CD4-positive, alpha-beta T cell (primary cell): ENCODE results near the gene PRICKLE2. TPM values are rescaled to one million over a fixed set of nuclear protein-coding genes. Genes with fewer than 3 reads are reported as not detected.

Experiments
- ATAC-seq: fragments of 200-7000 bp; cut with Tn5 transposase; one replicate; pipeline ENCODE4 v1.10.0; 2022; ENCODE audit warnings: mild to moderate bottlenecking; ENCODE audit not compliant: poor library complexity
- CTCF ChIA-PET: fragments of 350-600 bp; sonication (Branson Sonifier 250); formaldehyde crosslinking; loops from one replicate; lab custom pipeline; 2021; ENCODE audit warnings: antibody characterized with exemption, inconsistent platforms; lab: Charles Lee
- POLR2A ChIA-PET: fragments of 350-600 bp; sonication (Branson Sonifier 250); formaldehyde crosslinking; loops from one replicate; lab custom pipeline; 2021; ENCODE audit warnings: antibody characterized with exemption, inconsistent platforms; lab: Charles Lee
- DNase-seq, 14 experiments: peaks; one replicate each; pipeline ENCODE4 v3.0.0-alpha.2; 2013 to 2020; ENCODE audit warnings: mixed read lengths in 2 of 14
- H3K27ac ChIP-seq, 2 donors: one replicate each; pipeline versions ENCODE4 v1.5.1 to v1.7.0; 2013; ENCODE audit warnings: low read length in 2 of 2, low read depth in 1 of 2, mild to moderate bottlenecking in 1 of 2
- H3K27me3 ChIP-seq, 2 experiments: 1 replicate in 1 of 2; 2 replicates in 1 of 2; pipeline versions ENCODE4 v1.6.1 to v1.7.0; 2013; ENCODE audit warnings: low read length in 2 of 2, control low read depth in 1 of 2, mild to moderate bottlenecking in 1 of 2, moderate library complexity in 1 of 2; ENCODE audit not compliant: insufficient read depth in 2 of 2, control insufficient read depth in 1 of 2
- H3K36me3 ChIP-seq: one replicate; pipeline ENCODE4 v1.6.1; 2013; ENCODE audit warnings: low read length, control low read depth; ENCODE audit not compliant: insufficient read depth
- H3K4me1 ChIP-seq: one replicate; pipeline ENCODE4 v1.6.1; 2013; ENCODE audit warnings: low read length, control low read depth; ENCODE audit not compliant: insufficient read depth
- H3K4me3 ChIP-seq: one replicate; pipeline ENCODE4 v1.5.1; 2013; ENCODE audit warnings: mild to moderate bottlenecking, low read length, moderate library complexity
- H3K9me3 ChIP-seq, 2 experiments: 1 replicate in 1 of 2; 2 replicates in 1 of 2; pipeline versions ENCODE4 v1.6.1 to v1.7.0; 2013; ENCODE audit warnings: low read length in 2 of 2, mild to moderate bottlenecking in 2 of 2, control low read depth in 1 of 2, moderate library complexity in 1 of 2; ENCODE audit not compliant: control insufficient read depth in 1 of 2, insufficient read depth in 1 of 2
- H3K27ac Mint-ChIP-seq: one replicate; pipeline ENCODE4 v1.8.0; 2020; ENCODE audit warnings: mixed read lengths
- H3K27me3 Mint-ChIP-seq: one replicate; pipeline ENCODE4 v1.8.0; 2021; ENCODE audit warnings: mixed read lengths
- H3K36me3 Mint-ChIP-seq: one replicate; pipeline ENCODE4 v1.8.0; 2021; ENCODE audit warnings: low read depth, mixed read lengths
- H3K4me1 Mint-ChIP-seq: one replicate; pipeline ENCODE4 v1.8.0; 2021; ENCODE audit warnings: low read depth, mixed read lengths
- H3K4me3 Mint-ChIP-seq: one replicate; pipeline ENCODE4 v1.8.0; 2020; ENCODE audit warnings: mild to moderate bottlenecking, mixed read lengths
- H3K9me3 Mint-ChIP-seq: one replicate; pipeline ENCODE4 v1.8.0; 2020; ENCODE audit warnings: mixed read lengths
- intact Hi-C, 2 experiments: fragments of 100-400 bp; cut with DNase I in 1 of 2; cut with micrococcal nuclease in 1 of 2; formaldehyde crosslinking; loops; one replicate each; pipeline versions ENCODE4 v1.15.1 to v1.9.0; 2023 to 2025; cut with DNase I, micrococcal nuclease
- total RNA-seq, 174 experiments: library from RNA in 2 of 174; stranded (reverse) in 2 of 174; gene quantifications; one replicate each; pipeline ENCODE4 v1.2.3 and lab custom pipeline; 2021 to 2026
- TF ChIP-seq, protein P1 (sequence below): fragments of 200-600 bp; IDR thresholded peaks from one replicate; pipeline ENCODE4 v1.8.0; 2022; ENCODE audit warnings: antibody characterized with exemption, mild to moderate bottlenecking

The PRICKLE2 gene
- total RNA-seq, 2 experiments from 2014 or later, result not detected

DNA sequence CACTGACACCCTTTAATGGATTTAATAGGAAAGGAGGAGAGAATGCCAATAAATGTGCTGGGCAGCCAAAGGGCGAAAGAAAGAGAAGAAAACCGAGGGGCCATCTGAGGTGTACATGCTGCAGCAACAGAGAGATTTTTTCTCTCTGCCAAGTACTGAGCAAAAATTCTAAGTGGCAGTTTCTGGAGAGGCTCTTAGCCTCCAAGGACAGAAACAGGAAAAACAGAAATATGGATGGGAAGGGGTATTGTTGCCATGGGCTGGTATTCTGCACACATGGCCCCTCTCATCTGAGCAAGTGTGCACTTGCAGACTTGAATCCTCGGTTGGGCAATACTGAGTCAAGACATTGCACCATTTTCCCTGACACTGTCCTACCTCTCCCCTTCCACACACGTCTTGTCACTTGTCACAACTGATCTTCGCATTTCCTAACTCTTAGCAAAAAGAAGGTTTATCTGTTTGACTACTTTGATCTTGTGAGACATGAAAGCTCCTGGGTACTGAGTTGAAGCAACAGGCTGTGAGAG is 73.9 kb downstream of the PRICKLE2 start:
- Mint-ChIP-seq H3K27ac (no peak overlapping the region), H3K27me3 (peaks cover 7% of the 10 kb centered on the region)
- CTCF ChIA-PET, result no interaction called here

DNA sequence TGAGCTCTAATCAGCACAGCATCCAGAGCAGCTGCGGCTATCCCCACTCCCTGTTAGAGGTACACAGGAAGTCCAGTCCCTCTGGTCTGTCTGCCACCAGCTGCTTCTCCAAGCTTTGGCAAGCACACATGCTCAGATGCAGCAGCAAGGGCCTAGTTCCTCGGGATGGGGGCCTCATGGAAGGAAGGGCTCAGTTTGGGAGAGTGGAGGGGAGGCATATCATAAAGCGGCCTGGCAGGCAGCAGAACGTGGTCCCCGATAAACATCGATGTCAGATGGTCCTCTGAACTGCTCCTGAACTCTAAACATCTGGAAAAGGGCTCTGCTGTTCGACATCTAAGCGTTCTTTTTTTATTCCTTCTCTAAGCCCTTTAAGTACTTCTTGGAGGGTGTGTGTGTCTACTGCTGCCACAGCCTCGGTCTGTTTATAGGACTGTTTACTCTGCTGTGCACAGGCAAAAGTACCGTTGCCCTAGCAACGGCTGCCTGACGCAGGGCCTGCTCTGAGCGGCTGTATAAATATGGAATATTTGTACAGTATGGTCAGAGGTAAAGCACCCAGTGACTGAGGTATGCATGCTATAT is 74.6 kb downstream of the PRICKLE2 start:
- ChIA-PET CTCF (no interaction called here), POLR2A (interaction anchor here (0.7 kb wide), 1 partner anchor 1143 kb away, joined by 3 read pairs; no protein-coding TSS in a partner anchor)
- H3K36me3 Mint-ChIP-seq, result no peaks in the 10 kb centered on the region
- TF ChIP-seq, protein P1, sequence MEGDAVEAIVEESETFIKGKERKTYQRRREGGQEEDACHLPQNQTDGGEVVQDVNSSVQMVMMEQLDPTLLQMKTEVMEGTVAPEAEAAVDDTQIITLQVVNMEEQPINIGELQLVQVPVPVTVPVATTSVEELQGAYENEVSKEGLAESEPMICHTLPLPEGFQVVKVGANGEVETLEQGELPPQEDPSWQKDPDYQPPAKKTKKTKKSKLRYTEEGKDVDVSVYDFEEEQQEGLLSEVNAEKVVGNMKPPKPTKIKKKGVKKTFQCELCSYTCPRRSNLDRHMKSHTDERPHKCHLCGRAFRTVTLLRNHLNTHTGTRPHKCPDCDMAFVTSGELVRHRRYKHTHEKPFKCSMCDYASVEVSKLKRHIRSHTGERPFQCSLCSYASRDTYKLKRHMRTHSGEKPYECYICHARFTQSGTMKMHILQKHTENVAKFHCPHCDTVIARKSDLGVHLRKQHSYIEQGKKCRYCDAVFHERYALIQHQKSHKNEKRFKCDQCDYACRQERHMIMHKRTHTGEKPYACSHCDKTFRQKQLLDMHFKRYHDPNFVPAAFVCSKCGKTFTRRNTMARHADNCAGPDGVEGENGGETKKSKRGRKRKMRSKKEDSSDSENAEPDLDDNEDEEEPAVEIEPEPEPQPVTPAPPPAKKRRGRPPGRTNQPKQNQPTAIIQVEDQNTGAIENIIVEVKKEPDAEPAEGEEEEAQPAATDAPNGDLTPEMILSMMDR, result no peak
- no peak overlapping the region for H3K27ac Mint-ChIP-seq
- H3K27ac ChIP-seq, result no peak overlapping the region
- intact Hi-C loops, result no loop called here
- peaks cover 7% of the 10 kb centered on the region for H3K27me3 Mint-ChIP-seq
- no peaks in the 10 kb centered on the region for H3K36me3 ChIP-seq
- H3K4me1 ChIP-seq, result no peaks in the 10 kb centered on the region
- no peaks in the 10 kb centered on the region for H3K9me3 Mint-ChIP-seq
- H3K27me3 ChIP-seq, result no peaks in the 10 kb centered on the region
- H3K4me3 Mint-ChIP-seq, result no peak overlapping the region
- no peak for ATAC-seq
- H3K9me3 ChIP-seq, result peaks cover 0 to 14% of the 10 kb centered on the region in 2 experiments
- no peak overlapping the region for H3K4me3 ChIP-seq
- no peak for DNase-seq
- no peaks in the 10 kb centered on the region for H3K4me1 Mint-ChIP-seq

More for the DNA sequence above, 73.9 kb downstream of the PRICKLE2 start:
- Histone ChIP-seq H3K9me3 (peaks cover 0 to 12% of the 10 kb centered on the region in 2 experiments), H3K4me1 (no peaks in the 10 kb centered on the region), H3K36me3 (no peaks in the 10 kb centered on the region), H3K27me3 (no peaks in the 10 kb centered on the region), H3K27ac (no peak overlapping the region), H3K4me3 (no peak overlapping the region)
- POLR2A ChIA-PET, result no interaction called here
- no peak overlapping the region for H3K4me3 Mint-ChIP-seq
- DNase-seq (no peak), ATAC-seq (no peak)
- no peaks in the 10 kb centered on the region for H3K36me3 Mint-ChIP-seq
- TF ChIP-seq, protein P1, result no peak
- intact Hi-C loops, result no loop called here
- H3K4me1 Mint-ChIP-seq, result no peaks in the 10 kb centered on the region
- no peaks in the 10 kb centered on the region for H3K9me3 Mint-ChIP-seq

DNA sequence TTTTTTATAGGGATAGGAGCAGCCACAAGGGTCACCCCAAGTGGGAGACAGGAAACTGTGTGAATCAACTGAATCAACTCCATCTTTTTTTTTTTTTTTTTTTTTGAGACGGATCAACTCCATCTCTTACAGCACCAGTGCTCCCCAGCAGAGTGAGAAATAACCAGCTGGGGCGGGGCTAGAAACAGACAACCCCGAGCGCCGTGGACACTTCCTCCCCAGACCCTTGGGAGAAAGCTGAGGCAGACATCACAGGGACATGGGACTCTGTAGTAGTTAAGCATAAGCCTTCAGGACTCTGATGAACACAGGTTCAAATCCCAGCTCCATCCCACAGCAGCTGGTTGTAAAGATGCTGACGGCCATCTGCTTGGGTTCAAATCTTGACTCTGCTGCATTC is 75.4 kb downstream of the PRICKLE2 start:
- H3K36me3 Mint-ChIP-seq, result no peaks in the 10 kb centered on the region

More for the DNA sequence above, 75.4 kb downstream of the PRICKLE2 start:
- TF ChIP-seq, protein P1, result no peak
- Mint-ChIP-seq H3K27ac (no peak overlapping the region), H3K27me3 (peaks cover 7% of the 10 kb centered on the region), H3K4me1 (no peaks in the 10 kb centered on the region), H3K9me3 (no peaks in the 10 kb centered on the region), H3K4me3 (no peak overlapping the region)
- POLR2A ChIA-PET, result interaction anchor here (0.7 kb wide), 1 partner anchor 1142 kb away, joined by 3 read pairs; no protein-coding TSS in a partner anchor
- H3K4me1 ChIP-seq, result no peaks in the 10 kb centered on the region
- DNase-seq (no peak), ATAC-seq (no peak)
- CTCF ChIA-PET, result interaction anchor here (0.7 kb wide), 1 partner anchor 350 kb away, joined by 3 read pairs; no protein-coding TSS in a partner anchor
- no peak overlapping the region for H3K4me3 ChIP-seq
- no peaks in the 10 kb centered on the region for H3K27me3 ChIP-seq
- H3K27ac ChIP-seq, result no peak overlapping the region
- peaks cover 0 to 14% of the 10 kb centered on the region in 2 experiments for H3K9me3 ChIP-seq
- intact Hi-C loops, result no loop called here
- H3K36me3 ChIP-seq, result no peaks in the 10 kb centered on the region
